ENCODE measurements around the gene PSPH.

Gene PSPH

GRCh38 chr7:56003749-56004148 lies 47.5 kb downstream of the PSPH start:
- no peak for DNase-seq (ENCODE audit: low spot score)

GRCh38 chr7:55996856-55997500 lies 54.3 kb downstream of the PSPH start:
- no peak for DNase-seq (ENCODE audit: low spot score)

- DNase-seq (ENCODE audit: low spot score): no peak
Observed at GRCh38 chr7:55992346-55992745, 58.9 kb downstream of the PSPH start.

GRCh38 chr7:55983537-55983936 lies 67.7 kb downstream of the PSPH start:
- DNase-seq (ENCODE audit: low spot score): no peak

GRCh38 chr7:55980266-55980665 lies 71.0 kb downstream of the PSPH start:
- no peak for DNase-seq (ENCODE audit: low spot score)

- DNase-seq (ENCODE audit: low spot score): no peak
Observed at GRCh38 chr7:55977831-55978230, 73.4 kb downstream of the PSPH start.

- DNase-seq (ENCODE audit: low spot score): no peak
Observed at GRCh38 chr7:55975988-55976633, 75.1 kb downstream of the PSPH start.

GRCh38 chr7:55973747-55974250 lies 77.4 kb downstream of the PSPH start:
- no peak for DNase-seq (ENCODE audit: low spot score)

- DNase-seq (ENCODE audit: low spot score): peak; percentile 48
Observed at GRCh38 chr7:55970978-55971377, 80.3 kb downstream of the PSPH start.

GRCh38 chr7:55970561-55970960 lies 80.7 kb downstream of the PSPH start:
- DNase-seq (ENCODE audit: low spot score): no peak

- DNase-seq (ENCODE audit: low spot score): no peak
Observed at GRCh38 chr7:55969391-55969790, 81.9 kb downstream of the PSPH start.

GRCh38 chr7:55966851-55967250 lies 84.4 kb downstream of the PSPH start:
- no peak for DNase-seq (ENCODE audit: low spot score)

- no peak for DNase-seq (ENCODE audit: low spot score)
Observed at GRCh38 chr7:55965805-55966421, 85.3 kb downstream of the PSPH start.

- no peak for DNase-seq (ENCODE audit: low spot score)
Observed at GRCh38 chr7:55965100-55965470, 86.2 kb downstream of the PSPH start.

GRCh38 chr7:55964261-55965099 lies 86.8 kb downstream of the PSPH start, which contains the start of gene NIPSNAP2:
NIPSNAP2 (plus strand) TSS chr7:55964585; CDS start chr7:55964610, 25 bp downstream.
- peak; percentile 68 for DNase-seq (ENCODE audit: low spot score)

- no peak for DNase-seq (ENCODE audit: low spot score)
Observed at GRCh38 chr7:55963584-55964168, 87.6 kb downstream of the PSPH start.

- peak; percentile 15 for DNase-seq (ENCODE audit: low spot score)
Observed at GRCh38 chr7:55962014-55962413, 89.2 kb downstream of the PSPH start.

Measured in hematopoietic multipotent progenitor cell treated with erythropoietin and hydrocortisone succinate and interleukin-3 and kit ligand, for 17 days (in vitro differentiated cells).